ENCODE data around the gene ABCC9. TPM values are rescaled to one million over a fixed set of nuclear protein-coding genes. Genes with fewer than 3 reads are reported as not detected.

ABCC9 gene
- total RNA-seq, 4 donors from 2014 or later = 2.4 to 14.9 (median 5.9) TPM

- DNase-seq = no peak
- Histone ChIP-seq H3K9me3 (no peaks in the 10 kb centered on the region), H3K4me3 (no peak overlapping the region), H3K27ac (no peak overlapping the region), H3K27me3 (no peaks in the 10 kb centered on the region), H3K4me1 (no peaks in the 10 kb centered on the region), H3K36me3 (no peaks in the 10 kb centered on the region)
- TF ChIP-seq CTCF (IDR thresholded peaks at IDR 0.05) (no peak), POLR2A (IDR thresholded peaks at IDR 0.05) (no peak)
These were observed 43.1 kb upstream of the ABCC9 start for GRCh38 chr12:21984375-21984774.

- Histone ChIP-seq H3K27me3 (no peaks in the 10 kb centered on the region), H3K4me1 (no peaks in the 10 kb centered on the region), H3K27ac (no peak overlapping the region), H3K4me3 (no peak overlapping the region), H3K9me3 (no peaks in the 10 kb centered on the region), H3K36me3 (no peaks in the 10 kb centered on the region)
- TF ChIP-seq POLR2A (IDR thresholded peaks at IDR 0.05) = no peak
- no peak for TF ChIP-seq CTCF (IDR thresholded peaks at IDR 0.05)
- DNase-seq = no peak
These were observed 41.9 kb upstream of the ABCC9 start for GRCh38 chr12:21983095-21983494.

GRCh38 chr12:21980544-21980943, 39.3 kb upstream of the ABCC9 start:
- no peaks in the 10 kb centered on the region for H3K9me3 ChIP-seq
- DNase-seq = no peak
- H3K4me1 ChIP-seq = no peaks in the 10 kb centered on the region

GRCh38 chr12:21975293-21975692, 34.1 kb upstream of the ABCC9 start:
- no peak for TF ChIP-seq POLR2A (IDR thresholded peaks at IDR 0.05)
- no peak for TF ChIP-seq CTCF (IDR thresholded peaks at IDR 0.05)
- Histone ChIP-seq H3K27ac (no peak overlapping the region), H3K36me3 (no peaks in the 10 kb centered on the region), H3K4me1 (no peaks in the 10 kb centered on the region), H3K9me3 (no peaks in the 10 kb centered on the region), H3K4me3 (no peak overlapping the region), H3K27me3 (no peaks in the 10 kb centered on the region)
- no peak for DNase-seq

More at GRCh38 chr12:21980544-21980943, 39.3 kb upstream of the ABCC9 start:
- H3K27ac ChIP-seq = no peak overlapping the region
- no peaks in the 10 kb centered on the region for H3K27me3 ChIP-seq
- TF ChIP-seq POLR2A (IDR thresholded peaks at IDR 0.05) (no peak), CTCF (IDR thresholded peaks at IDR 0.05) (no peak)
- no peaks in the 10 kb centered on the region for H3K36me3 ChIP-seq
- no peak overlapping the region for H3K4me3 ChIP-seq

- no peak overlapping the region for H3K27ac ChIP-seq
- TF ChIP-seq POLR2A (IDR thresholded peaks at IDR 0.05) (no peak), CTCF (IDR thresholded peaks at IDR 0.05) (no peak)
- no peak overlapping the region for H3K4me3 ChIP-seq
- H3K9me3 ChIP-seq = no peaks in the 10 kb centered on the region
- H3K4me1 ChIP-seq = no peaks in the 10 kb centered on the region
- H3K27me3 ChIP-seq = no peaks in the 10 kb centered on the region
- no peaks in the 10 kb centered on the region for H3K36me3 ChIP-seq
- no peak for DNase-seq
These were observed 32.0 kb upstream of the ABCC9 start for GRCh38 chr12:21973221-21973620.

- DNase-seq = no peak
- no peak overlapping the region for H3K27ac ChIP-seq
- H3K4me3 ChIP-seq = no peak overlapping the region
- no peaks in the 10 kb centered on the region for H3K9me3 ChIP-seq
- H3K36me3 ChIP-seq = no peaks in the 10 kb centered on the region
- no peaks in the 10 kb centered on the region for H3K27me3 ChIP-seq
- no peaks in the 10 kb centered on the region for H3K4me1 ChIP-seq
- no peak for TF ChIP-seq POLR2A (IDR thresholded peaks at IDR 0.05)
- TF ChIP-seq CTCF (IDR thresholded peaks at IDR 0.05) = no peak
These were observed 30.8 kb upstream of the ABCC9 start for GRCh38 chr12:21972055-21972454.

All from Peyer's patch (tissue), 4 donors.